Stimulated activated memory B cell treated with anti-CD40 and anti-IgM and Interleukin-4, amounts not matched to agents 10 μg/mL and 1 μg/mL and 100 μg/mL, for 72 hours (primary cell): Measurements from ENCODE around the gene RAB37.

Experiments used
- ATAC-seq: fragments of 150-1000 bp; cut with Tn5 transposase; 2 replicates; pipeline ENCODE4 v1.10.0; 2021
- H3K27ac Mint-ChIP-seq: one replicate; pipeline ENCODE4 v1.8.0; 2022; ENCODE audit warnings: mild to moderate bottlenecking, mixed read lengths
- H3K27me3 Mint-ChIP-seq: one replicate; pipeline ENCODE4 v1.8.0; 2022; ENCODE audit warnings: mixed read lengths
- H3K36me3 Mint-ChIP-seq: one replicate; pipeline ENCODE4 v1.8.0; 2022; ENCODE audit warnings: mixed read lengths
- H3K4me1 Mint-ChIP-seq: one replicate; pipeline ENCODE4 v1.8.0; 2022; ENCODE audit warnings: mixed read lengths
- H3K4me3 Mint-ChIP-seq: one replicate; pipeline ENCODE4 v1.8.0; 2022; ENCODE audit warnings: mild to moderate bottlenecking, moderate library complexity, mixed read lengths
- H3K9me3 Mint-ChIP-seq: one replicate; pipeline ENCODE4 v1.8.0; 2022; ENCODE audit warnings: mixed read lengths

Gene RAB37

DNA sequence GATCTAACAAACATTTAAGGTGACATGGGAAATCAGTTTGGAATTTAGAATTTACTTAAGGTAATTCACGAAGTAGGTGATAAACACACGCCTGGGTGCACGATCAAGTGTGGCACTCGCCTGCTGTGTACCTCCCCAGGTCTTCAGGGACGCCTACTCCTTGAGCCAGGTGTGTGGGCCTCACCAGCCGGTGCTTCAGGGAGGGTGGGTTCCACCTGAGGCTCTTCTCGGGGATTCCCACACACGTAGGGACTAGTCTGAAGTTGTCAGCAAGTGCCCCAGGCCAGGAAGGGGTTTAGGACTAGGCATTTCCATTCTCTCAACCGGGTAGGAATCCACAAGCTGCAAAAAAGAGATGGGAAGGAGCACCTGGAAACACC lies 48.9 kb downstream of the RAB37 start:
- ATAC-seq, result no peak
- H3K4me3 Mint-ChIP-seq, result no peak overlapping the region

DNA sequence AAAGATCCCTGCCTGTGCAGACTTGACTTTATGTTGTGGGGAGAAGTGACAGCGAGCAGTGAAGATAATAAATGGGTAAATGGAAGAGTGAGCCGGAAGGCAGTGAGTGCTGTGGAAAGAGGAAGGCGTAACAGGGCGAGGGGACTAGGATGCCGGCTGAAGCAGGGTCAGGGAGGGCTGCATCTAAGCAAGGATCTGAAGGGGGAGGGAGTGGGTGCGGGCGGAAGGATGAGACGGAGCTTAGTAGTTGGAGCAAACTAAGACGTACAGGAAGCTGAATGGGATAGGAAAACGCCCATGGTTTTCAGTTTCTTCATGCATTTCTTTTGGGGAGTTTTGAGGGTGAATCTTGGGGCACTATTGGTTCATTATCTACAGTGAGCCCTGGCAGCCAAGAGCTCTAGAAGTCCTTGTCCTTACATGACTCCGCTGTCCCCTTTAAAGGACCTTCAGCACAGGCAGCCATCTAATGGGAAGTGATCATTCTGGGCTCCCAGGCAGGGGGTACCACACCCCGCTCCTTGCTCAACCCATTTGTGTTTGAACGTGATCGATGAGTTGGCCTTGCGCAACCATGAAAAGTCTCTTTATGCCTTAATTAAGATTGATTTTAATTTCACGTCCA lies 49.5 kb downstream of the RAB37 start:
- Mint-ChIP-seq H3K36me3 (peaks cover 50% of the 10 kb centered on the region), H3K27me3 (no peaks in the 10 kb centered on the region), H3K9me3 (no peaks in the 10 kb centered on the region), H3K4me3 (no peak overlapping the region), H3K4me1 (peaks cover 42% of the 10 kb centered on the region), H3K27ac (no peak overlapping the region)
- ATAC-seq, result no peak

More for the DNA sequence above, 48.9 kb downstream of the RAB37 start:
- H3K4me1 Mint-ChIP-seq, result peaks cover 42% of the 10 kb centered on the region
- no peaks in the 10 kb centered on the region for H3K9me3 Mint-ChIP-seq
- H3K36me3 Mint-ChIP-seq, result peaks cover 47% of the 10 kb centered on the region
- H3K27me3 Mint-ChIP-seq, result no peaks in the 10 kb centered on the region
- no peak overlapping the region for H3K27ac Mint-ChIP-seq

DNA sequence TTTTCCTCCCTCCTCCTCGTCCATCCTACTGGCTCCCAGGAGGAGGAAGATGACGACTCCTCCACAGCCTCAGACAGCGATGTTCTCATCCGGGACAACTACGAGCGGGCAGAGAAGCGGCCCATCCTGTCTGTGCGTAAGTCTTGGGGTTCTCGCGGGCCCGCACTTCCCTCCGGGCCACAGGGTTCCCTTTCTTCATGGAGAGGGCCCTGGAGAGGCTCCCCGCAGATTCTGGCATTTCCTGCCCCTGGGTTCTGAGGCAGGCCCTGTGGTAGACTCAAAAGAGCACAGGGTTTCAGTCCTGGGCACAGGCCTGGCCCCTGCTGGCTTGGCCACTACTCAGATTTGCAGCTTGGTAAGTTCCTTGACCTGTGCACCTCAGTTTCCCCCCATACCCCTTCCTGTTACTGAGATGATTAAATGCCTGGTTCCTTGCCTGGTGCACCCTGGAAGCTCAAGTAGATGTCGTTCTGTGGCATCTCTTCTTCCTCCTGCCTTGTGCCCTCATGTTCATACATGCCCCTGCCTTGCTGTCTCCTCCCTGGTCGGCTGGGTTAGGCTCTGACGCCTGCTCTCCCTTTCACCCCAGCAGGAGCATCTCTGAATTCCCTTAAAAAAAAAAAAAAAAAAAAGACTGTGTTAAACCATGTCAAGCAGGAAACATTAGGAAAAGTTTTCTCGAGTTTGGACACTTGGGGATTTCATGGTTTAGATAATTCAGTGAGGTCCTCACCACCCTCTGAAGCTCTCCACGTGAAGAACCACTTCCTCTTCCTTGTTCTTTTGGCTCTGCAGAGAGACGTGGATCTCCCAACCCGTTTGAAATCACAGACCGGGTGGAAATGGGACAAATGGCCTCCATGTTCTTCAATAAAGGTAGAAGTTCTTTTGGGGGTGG lies 53.4 kb downstream of the RAB37 start:
- H3K4me3 Mint-ChIP-seq, result no peak overlapping the region
- H3K36me3 Mint-ChIP-seq, result peaks cover 63% of the 10 kb centered on the region
- H3K4me1 Mint-ChIP-seq, result peaks cover 19% of the 10 kb centered on the region
- H3K9me3 Mint-ChIP-seq, result no peaks in the 10 kb centered on the region
- H3K27ac Mint-ChIP-seq, result no peak overlapping the region
- ATAC-seq, result no peak
- H3K27me3 Mint-ChIP-seq, result no peaks in the 10 kb centered on the region

DNA sequence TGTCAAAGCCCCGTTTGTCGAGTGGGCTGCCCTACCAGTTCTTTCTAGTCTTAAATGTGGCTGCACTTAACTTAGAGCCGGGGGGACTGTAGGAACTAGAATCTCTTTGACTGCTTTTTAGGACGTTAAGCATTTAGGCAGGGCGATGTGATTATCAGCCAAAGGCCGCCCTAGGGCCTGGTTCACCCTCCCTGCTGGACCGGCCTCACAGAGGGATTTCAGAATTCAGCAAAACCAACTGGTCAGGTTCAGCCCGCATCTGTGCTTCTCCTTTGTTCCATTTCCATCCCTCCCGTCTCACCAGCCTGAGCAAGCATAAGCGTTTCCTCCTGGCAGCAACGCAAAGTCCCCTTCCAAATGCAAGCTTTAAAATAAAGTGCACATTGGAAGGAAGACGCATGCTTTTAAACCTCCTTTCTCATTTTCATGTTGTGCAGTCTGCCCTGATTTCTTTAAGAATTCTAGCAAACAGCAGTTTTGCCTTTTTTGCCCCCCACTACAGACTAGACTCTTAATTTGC lies 55.6 kb downstream of the RAB37 start:
- no peaks in the 10 kb centered on the region for H3K9me3 Mint-ChIP-seq
- H3K27ac Mint-ChIP-seq, result no peak overlapping the region
- peaks cover 76% of the 10 kb centered on the region for H3K36me3 Mint-ChIP-seq
- no peak for ATAC-seq
- no peaks in the 10 kb centered on the region for H3K27me3 Mint-ChIP-seq
- H3K4me1 Mint-ChIP-seq, result peaks cover 17% of the 10 kb centered on the region
- no peak overlapping the region for H3K4me3 Mint-ChIP-seq

DNA sequence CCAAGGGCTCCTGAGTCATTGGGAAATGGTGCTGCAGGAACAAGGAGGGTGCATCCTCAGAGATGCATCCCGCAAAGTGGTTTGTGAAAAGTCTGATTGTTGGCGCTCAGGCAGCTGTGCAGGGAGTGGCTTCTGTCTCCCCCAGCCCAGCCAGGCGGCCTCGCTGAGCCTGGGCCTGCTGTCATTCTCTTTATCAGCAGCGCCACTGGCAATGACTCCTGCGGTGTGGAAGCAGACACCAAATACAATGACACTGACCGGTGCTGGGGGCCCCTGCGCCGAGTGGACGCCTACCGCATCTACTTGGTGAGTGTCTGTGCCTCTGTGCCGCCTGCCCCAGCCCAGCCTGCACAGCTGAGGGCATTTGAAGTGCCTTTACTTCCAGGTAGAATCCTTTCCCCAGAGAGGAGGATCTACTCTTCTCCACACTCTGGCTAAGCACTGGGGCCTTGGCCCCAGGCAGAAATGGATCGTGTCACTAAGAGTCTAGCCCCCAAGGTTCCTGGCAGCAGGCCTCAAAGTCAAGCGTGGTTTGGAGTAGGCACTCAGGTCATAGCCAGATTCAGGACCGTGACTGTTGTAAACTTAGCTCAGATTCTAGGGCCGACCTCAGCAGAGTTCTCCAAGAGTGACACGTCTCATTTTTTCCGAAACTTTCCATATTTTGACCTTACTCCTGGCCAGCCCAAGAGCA lies 58.4 kb downstream of the RAB37 start:
- Mint-ChIP-seq H3K9me3 (no peaks in the 10 kb centered on the region), H3K36me3 (peaks cover 82% of the 10 kb centered on the region), H3K27me3 (no peaks in the 10 kb centered on the region), H3K27ac (no peak overlapping the region), H3K4me3 (no peak overlapping the region), H3K4me1 (peaks cover 14% of the 10 kb centered on the region)
- no peak for ATAC-seq

DNA sequence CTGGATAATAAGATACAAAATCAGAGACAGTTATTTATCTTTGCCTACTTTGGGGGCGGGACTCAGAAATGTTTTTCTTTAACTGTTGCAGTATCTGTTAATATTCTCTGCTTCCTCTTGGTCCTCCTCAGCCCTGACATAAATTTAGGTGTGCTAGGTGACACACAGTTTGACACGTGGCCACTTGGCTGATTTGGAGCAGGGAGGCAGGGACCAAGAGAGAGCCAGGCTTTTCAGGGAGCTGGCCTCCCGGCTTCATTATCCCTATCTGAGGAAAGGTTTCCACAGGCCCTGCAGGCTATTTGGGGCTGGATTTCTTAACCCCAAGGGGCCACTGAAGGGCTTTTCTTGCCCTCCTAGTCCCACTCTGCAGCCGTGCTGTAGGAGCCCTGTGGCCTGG lies 59.2 kb downstream of the RAB37 start:
- Mint-ChIP-seq H3K9me3 (no peaks in the 10 kb centered on the region), H3K36me3 (peaks cover 85% of the 10 kb centered on the region), H3K4me3 (no peak overlapping the region), H3K4me1 (peaks cover 6% of the 10 kb centered on the region), H3K27me3 (no peaks in the 10 kb centered on the region), H3K27ac (no peak overlapping the region)
- ATAC-seq, result no peak

DNA sequence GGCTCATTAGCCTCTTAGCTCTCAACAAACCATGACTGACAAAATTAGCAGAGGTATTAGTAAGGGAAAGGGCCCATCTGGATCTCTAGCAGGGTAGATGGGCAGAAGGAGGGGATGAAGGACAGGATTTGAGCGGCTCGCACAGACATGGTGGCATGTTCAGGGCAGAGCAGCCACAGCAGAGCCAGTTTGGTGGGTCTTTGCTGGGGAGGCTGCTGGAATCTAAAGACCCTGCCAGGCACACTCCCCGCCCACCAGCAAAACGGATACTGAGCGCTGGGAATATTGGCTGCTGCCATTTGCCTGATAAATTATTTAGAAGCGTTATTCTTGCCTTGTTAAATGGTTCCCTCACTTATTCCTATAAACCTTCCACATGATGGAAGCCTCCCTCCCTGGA lies 59.8 kb downstream of the RAB37 start:
- peaks cover 85% of the 10 kb centered on the region for H3K36me3 Mint-ChIP-seq
- ATAC-seq, result no peak
- no peaks in the 10 kb centered on the region for H3K4me1 Mint-ChIP-seq
- H3K27ac Mint-ChIP-seq, result no peak overlapping the region
- no peaks in the 10 kb centered on the region for H3K9me3 Mint-ChIP-seq
- H3K4me3 Mint-ChIP-seq, result no peak overlapping the region
- no peaks in the 10 kb centered on the region for H3K27me3 Mint-ChIP-seq
